Activated CD4-positive, alpha-beta T cell treated with anti-CD3 and anti-CD28 coated beads, Interleukin-10, Interleukin-2, amounts not matched to agents 100 ng/mL and 50 ng/mL, durations not matched to agents 16 hours and 8 hours (primary cell): ENCODE data around the gene RXRB.
A peak's percentile ranks its signal among the peaks of the same experiment; 100 is the strongest.
"Not testable (repeated sequence)": the region's sequence is repeated elsewhere in the genome, so short reads cannot be mapped to it uniquely, and the experiment has no call there.

Experiments
- DNase-seq: peaks from one replicate; pipeline ENCODE4 v3.0.0-alpha.2; 2020

The RXRB gene

DNA sequence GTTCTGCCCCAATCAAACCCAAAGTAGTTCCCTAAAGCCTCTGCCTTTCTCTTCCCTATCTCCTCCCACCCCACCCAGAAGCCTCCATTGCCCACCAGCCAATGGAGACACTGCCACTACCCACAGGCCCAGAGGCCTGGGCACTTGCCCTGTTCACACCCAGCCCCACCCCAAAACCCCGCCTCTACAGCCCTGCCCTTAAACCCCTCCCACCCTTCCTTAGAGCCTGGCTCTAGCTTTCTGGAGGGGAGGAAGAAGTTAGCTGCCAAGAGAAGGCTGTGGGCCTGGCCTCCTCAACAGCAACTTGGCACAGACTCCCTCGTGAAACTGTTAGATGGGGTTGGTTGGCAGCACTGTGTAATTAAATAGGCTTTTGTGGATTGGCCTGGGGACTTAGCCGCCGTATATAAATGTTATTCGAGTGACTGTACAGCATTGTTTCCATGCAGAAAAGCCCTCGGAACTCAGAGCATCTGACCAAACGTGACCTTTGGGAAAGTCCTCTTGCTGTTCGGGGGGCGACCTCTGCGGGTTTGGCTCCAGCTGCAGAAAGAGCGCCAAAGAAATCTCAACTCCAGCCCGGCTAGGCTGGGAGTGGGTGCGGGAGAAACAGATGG is 39.6 kb downstream of the RXRB start:
- DNase-seq, result peak; percentile 27

DNA sequence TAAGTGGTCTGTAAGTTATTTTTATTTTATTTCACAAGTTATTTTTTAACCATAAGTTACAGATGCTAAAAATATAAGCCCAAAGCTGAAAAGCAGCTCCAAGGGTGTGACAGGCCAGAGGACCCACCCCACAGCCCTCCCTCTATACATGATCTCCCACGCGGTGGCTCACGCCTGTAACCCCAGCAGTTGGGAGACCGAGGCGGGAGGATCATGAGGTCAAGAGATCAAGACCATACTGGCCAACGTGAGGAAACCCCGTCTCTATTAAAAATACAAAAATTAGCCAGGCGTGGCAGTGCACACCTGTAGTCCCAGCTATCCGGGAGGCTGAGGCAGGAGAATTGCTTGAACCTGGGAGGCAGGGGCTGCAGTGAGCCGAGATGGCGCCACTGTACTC is 40.4 kb downstream of the RXRB start:
- DNase-seq, result no peak

DNA sequence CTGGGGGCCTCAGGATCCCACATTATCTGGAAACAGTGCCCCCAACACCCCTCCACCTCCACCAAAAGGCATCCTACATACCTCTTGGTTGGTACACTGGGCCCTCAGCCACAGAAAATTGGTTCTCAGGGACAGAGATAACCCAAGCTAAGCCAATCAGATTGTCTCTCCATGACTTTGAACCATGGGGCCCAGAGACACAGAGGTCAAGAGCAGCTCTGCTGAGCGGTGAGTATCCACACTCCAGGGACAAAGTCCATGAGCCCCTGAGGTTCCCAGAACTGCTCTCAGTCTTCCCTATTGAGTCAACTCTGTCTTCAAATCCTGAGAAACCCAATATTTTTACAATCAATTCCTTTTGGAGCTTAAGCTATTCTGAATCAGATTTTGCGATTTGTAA is 43.5 kb downstream of the RXRB start:
- no peak for DNase-seq

GRCh38 chr6:33156561-33156960 is 43.9 kb downstream of the RXRB start:
- no peak for DNase-seq

DNA sequence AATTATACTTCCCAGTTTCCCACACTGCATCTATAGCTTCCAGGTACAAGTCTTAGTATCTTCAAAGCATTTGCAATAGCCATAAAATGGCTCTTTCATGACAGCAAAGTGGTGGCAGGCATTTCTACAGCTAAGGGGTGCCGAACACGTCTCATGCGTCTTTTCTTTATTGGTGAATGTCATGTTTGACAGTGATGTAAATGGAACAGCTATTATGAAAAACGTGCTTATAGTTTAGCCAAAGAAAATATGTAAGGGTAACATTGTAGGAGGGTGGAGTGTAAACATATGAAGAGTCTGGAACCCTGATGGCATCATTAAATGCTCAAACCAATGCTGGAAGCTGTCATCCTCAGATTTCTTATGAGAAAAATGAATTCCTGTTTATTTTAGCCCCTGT is 46.1 kb downstream of the RXRB start:
- no peak for DNase-seq

DNA sequence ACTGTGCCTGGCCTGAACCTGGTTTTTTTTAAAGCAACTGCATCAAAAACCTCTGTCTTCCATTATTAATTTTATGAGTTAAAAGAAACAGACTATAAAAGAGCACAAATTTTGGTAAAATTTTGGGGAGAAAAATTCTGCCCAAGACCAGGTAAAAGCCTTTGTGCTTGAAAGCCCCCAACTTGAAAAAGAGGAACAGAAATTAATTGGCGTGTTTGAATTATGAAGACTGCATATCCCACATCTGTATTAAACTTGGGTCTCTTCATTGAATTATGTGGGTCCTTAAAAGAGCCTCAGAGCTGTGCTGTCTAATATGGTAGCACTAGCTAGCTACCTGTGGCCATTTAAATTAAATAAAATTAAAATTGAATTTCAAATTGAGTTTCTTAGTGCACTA is 49.4 kb downstream of the RXRB start:
- DNase-seq, result no peak

DNA sequence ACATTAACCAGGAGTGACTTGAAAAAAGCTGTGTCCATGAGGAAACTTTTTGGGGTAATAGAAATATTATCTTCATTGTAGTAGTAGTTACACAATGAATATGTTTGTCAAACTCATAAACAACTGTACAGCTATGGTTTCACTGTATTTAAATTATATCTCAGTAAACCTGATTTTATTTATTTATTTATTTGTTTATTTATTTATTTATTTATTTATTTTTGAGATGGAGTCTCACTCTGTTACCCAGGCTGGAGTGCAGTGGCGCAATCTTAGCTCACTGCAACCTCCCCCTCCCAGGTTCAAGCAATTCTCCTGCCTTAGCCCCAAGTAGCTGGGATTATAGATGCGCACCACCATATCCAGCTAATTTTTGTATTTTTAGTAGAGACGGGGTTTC is 49.9 kb downstream of the RXRB start:
- not testable (repeated sequence) for DNase-seq

DNA sequence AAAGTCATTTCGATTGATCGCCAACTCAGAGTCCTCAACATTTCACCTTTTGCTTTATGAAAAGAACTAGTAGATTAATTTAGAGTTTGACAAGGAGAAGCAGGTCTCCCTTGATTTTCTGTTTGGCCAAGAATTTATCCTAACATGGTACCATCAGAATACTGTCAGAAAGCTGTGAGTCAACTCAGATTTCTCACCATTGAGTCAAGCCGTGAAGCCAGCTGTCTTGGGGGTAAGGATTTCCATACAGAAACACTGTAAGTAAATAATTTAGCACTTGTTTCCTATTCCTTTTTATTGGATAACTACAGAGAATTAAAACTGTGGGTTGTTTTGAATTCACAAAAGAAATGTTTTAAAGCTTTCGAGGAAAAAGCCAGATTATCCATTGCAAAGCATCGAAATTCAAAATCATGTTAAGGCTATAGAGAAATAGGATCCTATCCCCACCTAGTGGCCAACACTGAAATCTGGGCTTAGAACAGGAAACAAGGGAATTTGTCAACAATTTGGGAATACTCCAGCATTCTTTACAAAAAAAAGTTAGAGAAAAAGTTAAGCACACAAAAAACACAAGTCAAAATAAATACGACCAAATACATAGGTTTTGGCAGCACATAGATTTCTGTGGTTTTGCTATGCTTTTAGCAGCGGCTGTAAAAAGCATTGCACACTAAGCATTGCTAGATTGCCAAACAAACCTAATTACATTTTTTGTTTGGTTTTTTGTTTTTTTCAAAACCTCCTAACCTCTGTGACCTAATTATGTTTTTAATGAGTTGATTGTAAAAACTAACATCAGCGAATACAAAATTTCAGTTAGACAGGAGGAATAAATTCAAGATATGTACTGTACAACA is 52.4 kb downstream of the RXRB start:
- DNase-seq, result peak; percentile 25

- DNase-seq, result no peak
Measured at GRCh38 chr6:33144373-33144772, 56.1 kb downstream of the RXRB start.
